GM18867 (cell line): ENCODE results near the gene NPEPPS.

Experiments
- ATAC-seq: cut with Tn5 transposase; IDR thresholded peaks from one replicate; pipeline ENCODE4 v1.9.1; 2021; ENCODE audit warnings: mild to moderate bottlenecking, moderate library complexity; ENCODE audit not compliant: unreplicated experiment

The NPEPPS gene

DNA sequence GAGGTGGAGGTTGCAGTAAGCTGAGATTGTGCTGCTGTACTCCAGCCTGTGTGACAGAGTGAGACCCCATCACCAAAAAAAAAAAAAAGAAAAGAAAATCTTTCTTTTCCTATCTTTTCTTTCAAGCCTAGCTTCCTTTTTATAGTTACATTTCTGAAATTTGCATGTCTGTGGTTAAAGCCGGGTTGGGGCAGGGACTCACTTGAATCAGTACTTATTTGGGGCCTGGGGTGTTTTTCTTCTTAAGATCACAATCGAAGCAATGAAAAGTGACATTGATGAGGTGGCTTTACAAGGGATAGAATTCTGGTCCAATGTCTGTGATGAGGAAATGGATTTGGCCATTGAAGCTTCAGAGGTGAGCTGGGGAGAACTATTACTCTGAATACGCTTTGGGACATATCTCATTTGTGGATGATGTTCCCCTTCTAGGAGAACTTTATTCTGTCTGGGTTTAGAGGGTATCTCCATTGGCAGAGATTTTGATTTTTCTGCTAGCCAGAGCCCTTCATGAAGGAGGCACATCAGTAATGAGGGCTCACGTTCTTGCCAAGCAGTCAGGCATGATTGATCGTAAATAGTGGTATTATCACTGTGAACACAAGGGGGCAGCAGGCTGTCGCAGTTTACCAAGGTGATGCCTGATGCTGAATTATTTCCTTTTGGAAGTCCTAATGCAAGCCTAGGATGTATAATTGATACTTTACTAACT, 133.2 kb downstream of the NPEPPS start:
- no peak for ATAC-seq

DNA sequence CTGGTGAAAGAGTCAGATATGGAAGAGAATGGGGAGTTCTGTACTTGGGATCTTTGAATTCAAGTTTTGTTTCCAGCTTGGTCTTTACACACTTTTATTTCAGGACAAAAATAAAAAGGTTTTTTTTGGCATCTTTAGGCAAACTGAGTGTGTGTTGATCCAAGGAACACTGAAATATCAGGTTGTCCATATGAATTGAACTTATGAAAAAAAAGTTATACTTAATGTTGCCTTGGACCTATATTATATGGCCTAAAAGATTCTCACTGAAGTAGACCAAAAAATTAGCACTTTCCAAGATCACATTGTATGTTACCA, 133.7 kb downstream of the NPEPPS start:
- ATAC-seq = no peak

DNA sequence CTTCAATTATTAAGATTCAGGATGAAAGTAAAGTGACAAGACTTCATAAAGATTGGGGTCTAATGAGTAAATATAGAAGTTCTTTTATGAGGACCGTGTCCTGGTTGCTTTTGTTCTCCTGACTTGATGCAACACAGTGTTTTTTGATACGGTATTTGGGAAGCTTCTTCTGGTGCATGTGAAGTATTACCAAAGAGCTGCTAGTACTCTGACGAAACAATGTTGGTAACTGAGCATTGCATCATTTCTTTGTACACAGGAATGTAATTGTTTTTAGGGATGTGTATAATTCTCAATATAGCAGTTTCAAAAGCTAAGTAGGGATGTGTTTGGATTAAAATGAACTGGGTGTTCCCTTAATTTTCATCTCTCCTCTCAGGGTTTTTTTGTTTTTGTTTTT, 134.7 kb downstream of the NPEPPS start:
- no peak for ATAC-seq

DNA sequence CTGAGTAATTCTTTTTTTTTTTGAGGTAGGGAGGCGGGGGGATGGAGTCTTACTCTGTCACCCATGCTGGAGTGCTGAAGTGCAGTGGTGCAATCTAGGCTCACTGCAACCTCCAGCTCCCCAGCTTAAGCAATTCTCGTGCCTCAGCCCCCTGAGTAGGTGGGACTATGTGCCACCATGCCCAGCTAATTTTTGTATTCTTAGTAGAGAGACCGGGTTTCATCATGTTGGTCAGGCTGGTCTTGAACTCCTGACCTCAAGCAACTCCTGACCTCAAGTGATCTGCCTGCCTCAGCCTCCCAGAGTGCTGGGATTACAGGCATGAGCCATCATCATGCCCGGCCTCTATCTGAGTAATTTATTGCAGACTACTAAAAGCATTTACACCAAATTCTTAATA, 138.2 kb downstream of the NPEPPS start:
- no peak for ATAC-seq

DNA sequence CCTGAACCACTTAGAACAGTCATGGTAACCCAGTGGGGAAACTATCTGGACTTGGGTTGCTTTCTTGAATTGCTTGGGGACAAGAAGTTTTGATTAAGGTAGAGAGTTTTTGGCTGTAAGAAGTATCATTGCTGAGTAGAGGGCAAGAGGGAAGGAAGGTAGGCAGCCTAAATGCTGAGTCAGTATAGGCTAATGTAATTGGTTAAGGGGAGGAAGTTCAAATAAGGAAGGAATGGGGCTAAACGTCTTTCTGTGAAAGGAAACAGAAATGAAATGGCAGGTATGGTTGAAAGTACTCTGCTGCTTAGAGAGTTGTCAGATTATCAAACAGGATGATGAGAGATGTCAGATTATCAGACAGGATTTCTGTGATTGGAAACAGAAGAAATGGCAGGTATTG, 139.2 kb downstream of the NPEPPS start:
- ATAC-seq = no peak
